WTC11 (cell line): Measurements from ENCODE around the gene WDR90. TPM values are rescaled to one million over a fixed set of nuclear protein-coding genes. Genes with fewer than 3 reads are reported as not detected.

ENCODE experiments used
- ATAC-seq: fragments of 200-7000 bp; cut with Tn5 transposase; 2 replicates; pipeline ENCODE4 v1.10.0; 2021; ENCODE audit warnings: mild to moderate bottlenecking, moderate library complexity
- CTCF ChIA-PET: fragments of 300-600 bp; sonication (Branson Sonifier 250); formaldehyde crosslinking; loops from one replicate; lab custom pipeline; 2021; ENCODE audit warnings: antibody characterized with exemption; lab: Charles Lee
- POLR2A ChIA-PET: fragments of 350-600 bp; sonication (Branson Sonifier 250); formaldehyde crosslinking; loops from one replicate; lab custom pipeline; 2021; ENCODE audit warnings: antibody characterized with exemption; lab: Charles Lee
- DNase-seq: peaks from one replicate; pipeline ENCODE4 v3.0.0; 2021; ENCODE audit warnings: low spot score
- H3K27ac Mint-ChIP-seq: 2 replicates; pipeline ENCODE4 v1.8.0; 2021; ENCODE audit warnings: mixed read lengths
- H3K27me3 Mint-ChIP-seq: 2 replicates; pipeline ENCODE4 v1.8.0; 2021; ENCODE audit warnings: low read depth, mild to moderate bottlenecking, moderate library complexity, mixed read lengths
- H3K36me3 Mint-ChIP-seq: 2 replicates; pipeline ENCODE4 v1.8.0; 2021; ENCODE audit warnings: mixed read lengths
- H3K4me1 Mint-ChIP-seq: 2 replicates; pipeline ENCODE4 v1.8.0; 2022; ENCODE audit warnings: mixed read lengths
- H3K4me3 Mint-ChIP-seq: 2 replicates; pipeline ENCODE4 v1.8.0; 2021; ENCODE audit warnings: mild to moderate bottlenecking, moderate library complexity, mixed read lengths
- H3K9me3 Mint-ChIP-seq: 2 replicates; pipeline ENCODE4 v1.8.0; 2021; ENCODE audit warnings: mixed read lengths
- ATF1 ChIP-seq: sonication (generic); formaldehyde crosslinking; IDR thresholded peaks from 2 replicates; pipeline ENCODE4 v1.8.1; 2023; ENCODE audit warnings: mild to moderate bottlenecking, moderate library complexity, missing genetic modification reagents
- ATF3 ChIP-seq: sonication (generic); formaldehyde crosslinking; conservative IDR thresholded peaks from 2 replicates; pipeline ENCODE4 v1.8.1; 2022; ENCODE audit warnings: mild to moderate bottlenecking, missing genetic modification reagents
- CBFB ChIP-seq: sonication (generic); formaldehyde crosslinking; IDR thresholded peaks from 2 replicates; pipeline ENCODE4 v1.8.1; 2022; ENCODE audit warnings: mild to moderate bottlenecking, low read depth, missing genetic modification reagents
- CREM ChIP-seq: sonication (generic); formaldehyde crosslinking; IDR thresholded peaks from 2 replicates; pipeline ENCODE4 v1.8.1; 2022; ENCODE audit warnings: mild to moderate bottlenecking, missing genetic modification reagents, moderate library complexity
- ELF4 ChIP-seq: sonication (generic); formaldehyde crosslinking; IDR thresholded peaks from 2 replicates; pipeline ENCODE4 v1.8.1; 2022; ENCODE audit warnings: low read depth, mild to moderate bottlenecking, moderate library complexity, missing genetic modification reagents
- ESRRA ChIP-seq: sonication (generic); formaldehyde crosslinking; IDR thresholded peaks from 2 replicates; pipeline ENCODE4 v1.8.1; 2022; ENCODE audit warnings: mild to moderate bottlenecking, missing genetic modification reagents, borderline replicate concordance
- ETV6 ChIP-seq: sonication (generic); formaldehyde crosslinking; IDR thresholded peaks from 2 replicates; pipeline ENCODE4 v1.8.1; 2022; ENCODE audit warnings: mild to moderate bottlenecking, missing genetic modification reagents
- HMGA2 ChIP-seq: fragments of 250-450 bp; sonication (Bioruptor Pico); IDR thresholded peaks from 2 replicates; pipeline ENCODE4 v1.4.0; 2021; ENCODE audit warnings: mild to moderate bottlenecking, moderate library complexity
- IRF2 ChIP-seq: sonication (generic); formaldehyde crosslinking; IDR thresholded peaks from 2 replicates; pipeline ENCODE4 v1.8.0; 2022; ENCODE audit warnings: low read depth, missing genetic modification reagents, borderline replicate concordance
- JAZF1 ChIP-seq: fragments of 250-450 bp; sonication (Bioruptor Pico); IDR thresholded peaks from 2 replicates; pipeline ENCODE4 v1.9.0; 2021; ENCODE audit warnings: moderate library complexity, mild to moderate bottlenecking, inconsistent platforms
- PREB ChIP-seq: sonication (generic); formaldehyde crosslinking; IDR thresholded peaks from 2 replicates; pipeline ENCODE4 v1.8.1; 2022; ENCODE audit warnings: mild to moderate bottlenecking, missing genetic modification reagents, moderate library complexity, borderline replicate concordance
- SMAD4 ChIP-seq: sonication (generic); formaldehyde crosslinking; IDR thresholded peaks from 2 replicates; pipeline ENCODE4 v1.8.0; 2022; ENCODE audit warnings: mild to moderate bottlenecking, missing genetic modification reagents
- TEAD4 ChIP-seq: sonication (generic); formaldehyde crosslinking; IDR thresholded peaks from 2 replicates; pipeline ENCODE4 v1.8.0; 2022; ENCODE audit warnings: mild to moderate bottlenecking, missing genetic modification reagents
- TP53 ChIP-seq: sonication (generic); formaldehyde crosslinking; IDR thresholded peaks from 2 replicates; pipeline ENCODE4 v1.8.1; 2023; ENCODE audit warnings: mild to moderate bottlenecking, missing genetic modification reagents
- ZBTB21 ChIP-seq: sonication (generic); formaldehyde crosslinking; IDR thresholded peaks from 2 replicates; pipeline ENCODE4 v1.8.1; 2023; ENCODE audit warnings: mild to moderate bottlenecking, missing genetic modification reagents, borderline replicate concordance
- ZBTB43 ChIP-seq: sonication (generic); formaldehyde crosslinking; IDR thresholded peaks from 2 replicates; pipeline ENCODE4 v1.8.1; 2023; ENCODE audit warnings: mild to moderate bottlenecking, missing genetic modification reagents
- ZNF138 ChIP-seq: sonication (generic); formaldehyde crosslinking; conservative IDR thresholded peaks from 2 replicates; pipeline ENCODE4 v1.8.1; 2022; ENCODE audit warnings: mild to moderate bottlenecking, moderate library complexity, missing genetic modification reagents
- ZNF219 ChIP-seq: sonication (generic); formaldehyde crosslinking; IDR thresholded peaks from 2 replicates; pipeline ENCODE4 v1.8.0; 2023; ENCODE audit warnings: missing genetic modification reagents, mild to moderate bottlenecking, borderline replicate concordance
- ZNF263 ChIP-seq: sonication (generic); formaldehyde crosslinking; IDR thresholded peaks from 2 replicates; pipeline ENCODE4 v1.8.1; 2022; ENCODE audit warnings: low read depth, mild to moderate bottlenecking, moderate library complexity, missing genetic modification reagents
- ZNF281 ChIP-seq: sonication (generic); formaldehyde crosslinking; IDR thresholded peaks from 2 replicates; pipeline ENCODE4 v1.8.0; 2023; ENCODE audit warnings: mild to moderate bottlenecking, missing genetic modification reagents
- ZNF317 ChIP-seq: sonication (generic); formaldehyde crosslinking; IDR thresholded peaks from 2 replicates; pipeline ENCODE4 v1.8.1; 2023; ENCODE audit warnings: low read depth, mild to moderate bottlenecking, moderate library complexity, missing genetic modification reagents, borderline replicate concordance
- total RNA-seq: library from RNA; stranded (reverse); gene quantifications from 3 replicates; pipeline ENCODE4 v1.2.3, GENCODE V29; 2021
- TF ChIP-seq, protein P1 (sequence below): fragments of 250-450 bp; sonication (Bioruptor Pico); IDR thresholded peaks from 2 replicates; pipeline ENCODE4 v1.9.0; 2021; ENCODE audit warnings: mild to moderate bottlenecking
- TF ChIP-seq, protein P2 (sequence below): sonication (generic); formaldehyde crosslinking; IDR thresholded peaks from 2 replicates; pipeline ENCODE4 v1.8.0; 2022; ENCODE audit warnings: mild to moderate bottlenecking, missing genetic modification reagents
- TF ChIP-seq, protein P3 (sequence below): sonication (generic); formaldehyde crosslinking; conservative IDR thresholded peaks from 2 replicates; pipeline ENCODE4 v1.8.1; 2023; ENCODE audit warnings: mild to moderate bottlenecking, low read depth, missing genetic modification reagents, moderate library complexity
- TF ChIP-seq, protein P4 (sequence below): sonication (generic); formaldehyde crosslinking; IDR thresholded peaks from 2 replicates; pipeline ENCODE4 v1.8.1; 2023; ENCODE audit warnings: mild to moderate bottlenecking, missing genetic modification reagents, moderate library complexity

Gene WDR90
- total RNA-seq, 1 experiment from 2014 or later, result 75.8 TPM

DNA sequence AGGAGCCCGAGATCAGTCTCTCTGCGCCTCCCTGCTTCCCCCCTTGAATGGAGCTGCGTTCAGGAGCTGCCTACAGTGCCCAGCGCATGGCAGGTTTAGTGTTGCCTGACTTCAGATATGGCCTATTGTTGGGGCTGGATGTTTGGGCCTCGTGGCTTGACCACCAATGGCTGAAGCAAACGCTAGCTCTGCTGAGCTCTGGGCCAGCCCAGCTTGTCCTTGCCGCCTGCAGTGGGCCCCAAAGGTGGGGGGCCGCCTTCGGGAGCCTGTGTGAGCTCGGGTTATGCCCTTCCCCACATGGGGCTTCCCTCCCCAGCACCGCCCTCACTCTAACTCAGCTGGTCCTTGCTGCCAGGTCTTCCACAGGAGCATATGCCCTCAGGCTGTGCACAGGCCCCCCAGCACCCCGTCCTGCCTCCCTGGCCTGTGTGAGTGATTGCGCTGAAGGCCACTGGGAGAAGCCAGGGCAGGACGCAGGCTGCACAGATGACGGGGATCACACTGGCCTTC, 11.1 kb upstream of the WDR90 start:
- H3K27me3 Mint-ChIP-seq, result peaks cover 4% of the 10 kb centered on the region; the same call in 1 of the 2 replicates
- POLR2A ChIA-PET, result interaction anchor here (0.8 to 1.5 kb wide), 4 partner anchors 10 to 30 kb away, joined by 3 to 7 read pairs (median 4); partner anchors contain the start of genes RHOT2 and WDR90
- peak overlapping the region; percentile 63; the same call in 1 of the 2 replicates for H3K27ac Mint-ChIP-seq
- no peak for ATAC-seq
- H3K36me3 Mint-ChIP-seq, result no peaks in the 10 kb centered on the region
- CTCF ChIA-PET, result interaction anchor here (0.8 to 4.0 kb wide), 11 partner anchors 10 to 285 kb away, joined by 3 to 37 read pairs (median 5); partner anchors contain the start of genes RHOT2 and WDR90
- DNase-seq, result peak; percentile 45
- peaks cover 19% of the 10 kb centered on the region for H3K4me1 Mint-ChIP-seq
- peak overlapping the region; percentile 61 for H3K4me3 Mint-ChIP-seq
- no peaks in the 10 kb centered on the region for H3K9me3 Mint-ChIP-seq
- TF ChIP-seq CREM (CRISPR knock-in tag) (no peak), ATF1 (no peak), ZNF263 (CRISPR knock-in tag) (no peak), ETV6 (CRISPR knock-in tag) (no peak), TP53 (CRISPR knock-in tag) (0 out of 2 replicates have a peak, but pooled peaks have one; percentile 47), ESRRA (no peak), ELF4 (CRISPR knock-in tag) (no peak), JAZF1 (CRISPR knock-in tag) (no peak), ZNF219 (CRISPR knock-in tag) (no peak), SMAD4 (CRISPR knock-in tag) (no peak), ZBTB43 (CRISPR knock-in tag) (no peak), ZNF281 (peak; percentile 49; the same call in 1 of the 2 replicates), ATF3 (CRISPR knock-in tag) (no peak), IRF2 (no peak), CBFB (CRISPR knock-in tag) (0 out of 2 replicates have a peak, but pooled peaks have one; percentile 49), PREB (no peak), HMGA2 (no peak), ZNF317 (no peak), TEAD4 (CRISPR knock-in tag) (no peak), ZNF138 (no peak), ZBTB21 (CRISPR knock-in tag) (0 out of 2 replicates have a peak, but pooled peaks have one; percentile 34)
- TF ChIP-seq, protein P1, sequence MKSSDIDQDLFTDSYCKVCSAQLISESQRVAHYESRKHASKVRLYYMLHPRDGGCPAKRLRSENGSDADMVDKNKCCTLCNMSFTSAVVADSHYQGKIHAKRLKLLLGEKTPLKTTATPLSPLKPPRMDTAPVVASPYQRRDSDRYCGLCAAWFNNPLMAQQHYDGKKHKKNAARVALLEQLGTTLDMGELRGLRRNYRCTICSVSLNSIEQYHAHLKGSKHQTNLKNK, result no peak
- TF ChIP-seq, protein P2, sequence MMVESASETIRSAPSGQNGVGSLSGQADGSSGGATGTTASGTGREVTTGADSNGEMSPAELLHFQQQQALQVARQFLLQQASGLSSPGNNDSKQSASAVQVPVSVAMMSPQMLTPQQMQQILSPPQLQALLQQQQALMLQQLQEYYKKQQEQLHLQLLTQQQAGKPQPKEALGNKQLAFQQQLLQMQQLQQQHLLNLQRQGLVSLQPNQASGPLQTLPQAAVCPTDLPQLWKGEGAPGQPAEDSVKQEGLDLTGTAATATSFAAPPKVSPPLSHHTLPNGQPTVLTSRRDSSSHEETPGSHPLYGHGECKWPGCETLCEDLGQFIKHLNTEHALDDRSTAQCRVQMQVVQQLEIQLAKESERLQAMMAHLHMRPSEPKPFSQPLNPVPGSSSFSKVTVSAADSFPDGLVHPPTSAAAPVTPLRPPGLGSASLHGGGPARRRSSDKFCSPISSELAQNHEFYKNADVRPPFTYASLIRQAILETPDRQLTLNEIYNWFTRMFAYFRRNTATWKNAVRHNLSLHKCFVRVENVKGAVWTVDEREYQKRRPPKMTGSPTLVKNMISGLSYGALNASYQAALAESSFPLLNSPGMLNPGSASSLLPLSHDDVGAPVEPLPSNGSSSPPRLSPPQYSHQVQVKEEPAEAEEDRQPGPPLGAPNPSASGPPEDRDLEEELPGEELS (CRISPR knock-in tag), result no peak
- TF ChIP-seq, protein P3, sequence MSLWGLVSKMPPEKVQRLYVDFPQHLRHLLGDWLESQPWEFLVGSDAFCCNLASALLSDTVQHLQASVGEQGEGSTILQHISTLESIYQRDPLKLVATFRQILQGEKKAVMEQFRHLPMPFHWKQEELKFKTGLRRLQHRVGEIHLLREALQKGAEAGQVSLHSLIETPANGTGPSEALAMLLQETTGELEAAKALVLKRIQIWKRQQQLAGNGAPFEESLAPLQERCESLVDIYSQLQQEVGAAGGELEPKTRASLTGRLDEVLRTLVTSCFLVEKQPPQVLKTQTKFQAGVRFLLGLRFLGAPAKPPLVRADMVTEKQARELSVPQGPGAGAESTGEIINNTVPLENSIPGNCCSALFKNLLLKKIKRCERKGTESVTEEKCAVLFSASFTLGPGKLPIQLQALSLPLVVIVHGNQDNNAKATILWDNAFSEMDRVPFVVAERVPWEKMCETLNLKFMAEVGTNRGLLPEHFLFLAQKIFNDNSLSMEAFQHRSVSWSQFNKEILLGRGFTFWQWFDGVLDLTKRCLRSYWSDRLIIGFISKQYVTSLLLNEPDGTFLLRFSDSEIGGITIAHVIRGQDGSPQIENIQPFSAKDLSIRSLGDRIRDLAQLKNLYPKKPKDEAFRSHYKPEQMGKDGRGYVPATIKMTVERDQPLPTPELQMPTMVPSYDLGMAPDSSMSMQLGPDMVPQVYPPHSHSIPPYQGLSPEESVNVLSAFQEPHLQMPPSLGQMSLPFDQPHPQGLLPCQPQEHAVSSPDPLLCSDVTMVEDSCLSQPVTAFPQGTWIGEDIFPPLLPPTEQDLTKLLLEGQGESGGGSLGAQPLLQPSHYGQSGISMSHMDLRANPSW (CRISPR knock-in tag), result 0 out of 2 replicates have a peak, but pooled peaks have one; percentile 68
- TF ChIP-seq, protein P4, sequence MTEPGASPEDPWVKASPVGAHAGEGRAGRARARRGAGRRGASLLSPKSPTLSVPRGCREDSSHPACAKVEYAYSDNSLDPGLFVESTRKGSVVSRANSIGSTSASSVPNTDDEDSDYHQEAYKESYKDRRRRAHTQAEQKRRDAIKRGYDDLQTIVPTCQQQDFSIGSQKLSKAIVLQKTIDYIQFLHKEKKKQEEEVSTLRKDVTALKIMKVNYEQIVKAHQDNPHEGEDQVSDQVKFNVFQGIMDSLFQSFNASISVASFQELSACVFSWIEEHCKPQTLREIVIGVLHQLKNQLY (CRISPR knock-in tag), result no peak
